Esophagus muscularis mucosa (tissue), 4 donors: ENCODE results near the gene PKD1L1. TPM values are rescaled to one million over a fixed set of nuclear protein-coding genes. Genes with fewer than 3 reads are reported as not detected.

Experiments used
- DNase-seq: peaks from one replicate; pipeline ENCODE4 v3.0.0-alpha.2; 2017; ENCODE audit errors: extremely low spot score
- H3K27ac ChIP-seq, 4 donors: fragments of 200-600 bp; sonication (generic); replicated peaks in 1 of 4; 1 replicate in 3 of 4; 2 replicates in 1 of 4; pipeline ENCODE4 v1.5.1; 2016 to 2019; ENCODE audit warnings: mild to moderate bottlenecking in 1 of 4
- H3K27me3 ChIP-seq, 4 donors: fragments of 200-600 bp; sonication (generic); one replicate each; pipeline versions ENCODE4 v1.5.1 to v1.6.0; 2016 to 2019
- H3K36me3 ChIP-seq, 4 donors: fragments of 200-600 bp; sonication (generic); one replicate each; pipeline ENCODE4 v1.5.1; 2016 to 2019
- H3K4me1 ChIP-seq, 4 donors: fragments of 200-600 bp; sonication (generic); one replicate each; pipeline ENCODE4 v1.5.1; 2016 to 2019
- H3K4me3 ChIP-seq, 4 donors: fragments of 200-600 bp; sonication (generic); 1 replicate in 2 of 4; 2 replicates in 2 of 4; pipeline ENCODE4 v1.5.1; 2016 to 2019; ENCODE audit warnings: mild to moderate bottlenecking in 4 of 4, moderate library complexity in 1 of 4
- H3K9me3 ChIP-seq, 4 donors: fragments of 200-600 bp; sonication (generic); 1 replicate in 3 of 4; 2 replicates in 1 of 4; pipeline ENCODE4 v1.5.1; 2016 to 2019
- EP300 ChIP-seq: sonication (generic); formaldehyde crosslinking; IDR thresholded peaks from one replicate; pipeline ENCODE4 v1.6.1; 2017; ENCODE audit warnings: antibody characterized with exemption
- POLR2A ChIP-seq: fragments of 450-650 bp; IDR thresholded peaks from one replicate; pipeline ENCODE4 v1.6.1; 2017; ENCODE audit warnings: antibody characterized with exemption, moderate library complexity, mild to moderate bottlenecking, low read depth
- POLR2AphosphoS5 ChIP-seq, 2 donors: sonication (generic); formaldehyde crosslinking; IDR thresholded peaks; one replicate each; pipeline ENCODE4 v1.6.1; 2017; ENCODE audit warnings: antibody characterized with exemption in 2 of 2
- WGBS: methylation state at CpG from one replicate; pipeline ENCODE4 v1.1.5; 2018; 5-methylcytosine and 5-hydroxymethylcytosine counted together
- intact Hi-C: fragments of 100-400 bp; cut with DNase I; formaldehyde crosslinking; loops from one replicate; pipeline ENCODE4 v1.15.1; 2023
- total RNA-seq, 4 donors: library from RNA; depleted of rRNA; stranded (reverse); fragments of >200 nt; gene quantifications; one replicate each; pipeline versions ENCODE4 v1.1.0 to v1.2.1, GENCODE V29; 2016
- TF ChIP-seq, protein P1 (sequence below), 3 experiments: fragments of 200-600 bp in 2 of 3; fragments of 450-650 bp in 1 of 3; sonication (generic) in 2 of 3; IDR thresholded peaks; one replicate each; pipeline ENCODE4 v1.5.1; 2017 to 2019; ENCODE audit warnings: antibody characterized with exemption in 3 of 3, mild to moderate bottlenecking in 2 of 3, moderate library complexity in 1 of 3

Gene PKD1L1
- total RNA-seq, 4 donors from 2014 or later: 0.50 to 1.7 (median 0.73) TPM

GRCh38 chr7:47827351-47827756 lies 120.9 kb downstream of the PKD1L1 start:
- DNase-seq: no peak
- Histone ChIP-seq H3K4me3 (no peak overlapping the region), H3K9me3 (no peaks in the 10 kb centered on the region), H3K36me3 (no peaks in the 10 kb centered on the region), H3K4me1 (peaks cover 0 to 13% (median 11%) of the 10 kb centered on the region in 4 donors), H3K27me3 (no peaks in the 10 kb centered on the region), H3K27ac (no peak overlapping the region)
- intact Hi-C loops: no loop called here
- 79% methylated on average over 6 of the region's 8 CpGs for WGBS
- TF ChIP-seq, protein P1, sequence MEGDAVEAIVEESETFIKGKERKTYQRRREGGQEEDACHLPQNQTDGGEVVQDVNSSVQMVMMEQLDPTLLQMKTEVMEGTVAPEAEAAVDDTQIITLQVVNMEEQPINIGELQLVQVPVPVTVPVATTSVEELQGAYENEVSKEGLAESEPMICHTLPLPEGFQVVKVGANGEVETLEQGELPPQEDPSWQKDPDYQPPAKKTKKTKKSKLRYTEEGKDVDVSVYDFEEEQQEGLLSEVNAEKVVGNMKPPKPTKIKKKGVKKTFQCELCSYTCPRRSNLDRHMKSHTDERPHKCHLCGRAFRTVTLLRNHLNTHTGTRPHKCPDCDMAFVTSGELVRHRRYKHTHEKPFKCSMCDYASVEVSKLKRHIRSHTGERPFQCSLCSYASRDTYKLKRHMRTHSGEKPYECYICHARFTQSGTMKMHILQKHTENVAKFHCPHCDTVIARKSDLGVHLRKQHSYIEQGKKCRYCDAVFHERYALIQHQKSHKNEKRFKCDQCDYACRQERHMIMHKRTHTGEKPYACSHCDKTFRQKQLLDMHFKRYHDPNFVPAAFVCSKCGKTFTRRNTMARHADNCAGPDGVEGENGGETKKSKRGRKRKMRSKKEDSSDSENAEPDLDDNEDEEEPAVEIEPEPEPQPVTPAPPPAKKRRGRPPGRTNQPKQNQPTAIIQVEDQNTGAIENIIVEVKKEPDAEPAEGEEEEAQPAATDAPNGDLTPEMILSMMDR (IDR thresholded peaks at IDR 0.05): no peak
- no peak for TF ChIP-seq POLR2A
- no peak for TF ChIP-seq EP300
- no peak for TF ChIP-seq POLR2AphosphoS5 (IDR thresholded peaks at IDR 0.05)

GRCh38 chr7:47826754-47827153 lies 121.5 kb downstream of the PKD1L1 start:
- H3K27me3 ChIP-seq: no peaks in the 10 kb centered on the region
- H3K27ac ChIP-seq: no peak overlapping the region
- no peak for TF ChIP-seq POLR2A
- TF ChIP-seq POLR2AphosphoS5 (IDR thresholded peaks at IDR 0.05): no peak
- TF ChIP-seq, protein P1 (IDR thresholded peaks at IDR 0.05): no peak
- TF ChIP-seq EP300: no peak
- no peaks in the 10 kb centered on the region for H3K36me3 ChIP-seq
- WGBS: 50% methylated on average over 1 of the region's 1 CpG
- intact Hi-C loops: no loop called here
- H3K4me1 ChIP-seq: peaks cover 0 to 13% (median 11%) of the 10 kb centered on the region in 4 donors
- no peak for DNase-seq
- no peaks in the 10 kb centered on the region for H3K9me3 ChIP-seq
- H3K4me3 ChIP-seq: no peak overlapping the region

GRCh38 chr7:47819607-47819920 lies 128.7 kb downstream of the PKD1L1 start:
- TF ChIP-seq, protein P1 (IDR thresholded peaks at IDR 0.05): no peak
- TF ChIP-seq POLR2A (no peak), POLR2AphosphoS5 (IDR thresholded peaks at IDR 0.05) (no peak), EP300 (no peak)
- Histone ChIP-seq H3K9me3 (no peaks in the 10 kb centered on the region), H3K27me3 (no peaks in the 10 kb centered on the region), H3K27ac (no peak overlapping the region), H3K36me3 (no peaks in the 10 kb centered on the region), H3K4me1 (peaks cover 4 to 25% (median 21%) of the 10 kb centered on the region in 4 donors), H3K4me3 (no peak overlapping the region)
- intact Hi-C loops: loop anchor here (2.0 to 5.0 kb wide), 2 partner anchors 382 to 553 kb away; no protein-coding TSS in a partner anchor
- DNase-seq: no peak
- WGBS: 92% methylated on average over 3 of the region's 3 CpGs

- H3K4me1 ChIP-seq: peaks cover 6 to 25% (median 21%) of the 10 kb centered on the region in 4 donors
- no peak overlapping the region for H3K27ac ChIP-seq
- no peak overlapping the region for H3K4me3 ChIP-seq
- TF ChIP-seq EP300 (no peak), POLR2A (no peak)
- TF ChIP-seq, protein P1 (IDR thresholded peaks at IDR 0.05): peak; percentile 91 to 95 (median 93)
- 52% methylated on average over 6 of the region's 6 CpGs for WGBS
- no peaks in the 10 kb centered on the region for H3K36me3 ChIP-seq
- H3K9me3 ChIP-seq: no peaks in the 10 kb centered on the region
- H3K27me3 ChIP-seq: no peaks in the 10 kb centered on the region
- DNase-seq: no peak
- intact Hi-C loops: loop anchor here (2.0 to 5.0 kb wide), 2 partner anchors 382 to 552 kb away; no protein-coding TSS in a partner anchor
These were observed 129.3 kb downstream of the PKD1L1 start for GRCh38 chr7:47818796-47819606.
